ENCODE results near the gene PDGFA. TPM values are rescaled to one million over a fixed set of nuclear protein-coding genes. Genes with fewer than 3 reads are reported as not detected.

Gene PDGFA
- total RNA-seq, 5 donors from 2014 or later (not counting 1 experiment from before 2014, with no cell fraction given), result 0.58 to 0.85 (median 0.74) TPM; not detected in 1

DNA sequence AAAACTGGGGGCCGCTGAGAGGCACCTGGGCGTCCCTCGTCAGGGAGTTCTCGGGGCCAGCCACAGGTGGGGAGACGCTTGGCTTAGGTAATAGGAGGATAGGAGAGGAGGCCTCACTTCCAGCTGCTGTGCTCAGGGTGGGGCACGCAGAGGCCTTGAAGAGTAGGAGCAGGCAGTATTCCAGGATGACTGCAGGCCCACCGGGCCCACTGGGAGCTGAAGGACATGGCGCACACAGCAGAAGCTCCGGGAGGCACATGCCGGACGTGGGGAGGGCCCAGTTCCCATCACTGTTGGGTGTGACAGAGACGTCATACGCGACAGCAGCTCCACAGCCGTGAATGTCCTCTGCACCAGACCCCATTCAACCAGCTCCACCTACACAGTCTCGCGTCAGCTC is 22.0 kb upstream of the PDGFA start:
- CTCF ChIA-PET, result interaction anchor here in 1 of 2 donors (0.6 kb wide), 1 partner anchor 308 kb away, joined by 4 read pairs; no protein-coding TSS in a partner anchor

DNA sequence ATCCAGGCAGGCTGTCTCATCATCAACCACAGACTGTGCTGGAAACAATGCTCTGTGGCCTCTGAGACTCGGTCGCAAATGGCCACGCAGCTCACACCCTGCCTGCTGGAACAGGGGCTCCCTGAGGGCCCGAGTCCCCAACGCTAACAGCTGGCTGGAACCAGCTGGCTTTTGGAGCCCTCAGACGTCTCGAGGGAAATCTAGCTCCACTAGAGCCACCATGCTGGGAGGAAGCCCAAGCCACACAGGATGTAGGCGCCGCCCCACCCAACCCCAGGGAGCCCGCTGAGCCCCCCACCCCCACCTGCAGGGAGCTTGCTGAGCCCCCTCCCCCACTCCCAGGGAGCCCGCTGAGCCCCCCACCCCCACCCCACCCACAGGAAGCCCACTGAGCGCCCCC is 21.4 kb upstream of the PDGFA start:
- Mint-ChIP-seq H3K4me3 (no peak overlapping the region), H3K27ac (no peak overlapping the region), H3K27me3 (peaks cover 0 to 3% of the 10 kb centered on the region in 2 donors), H3K9me3 (peaks cover 0 to 5% (median 3%) of the 10 kb centered on the region in 3 donors), H3K4me1 (no peaks in the 10 kb centered on the region), H3K36me3 (no peaks in the 10 kb centered on the region)
- no peaks in the 10 kb centered on the region for H3K9me3 ChIP-seq
- ATAC-seq (replicated peaks in 1 of 4) (no peak), DNase-seq (no peak)
- ChIA-PET CTCF (no interaction called here), POLR2A (interaction anchor here in 1 of 2 donors (0.5 to 0.7 kb wide), 2 partner anchors 129 to 225 kb away, joined by 4 to 8 read pairs; no protein-coding TSS in a partner anchor)
- no peaks in the 10 kb centered on the region for H3K36me3 ChIP-seq (ENCODE audit: control insufficient read depth in 2 of 2, extremely low read depth in 1 of 2, insufficient read depth in 1 of 2, low read length in 1 of 2)
- H3K4me3 ChIP-seq (ENCODE audit: control insufficient read depth in 1 of 2, extremely low read depth in 1 of 2, low read length in 1 of 2), result no peak overlapping the region
- H3K27me3 ChIP-seq (replicated peaks in 1 of 2; ENCODE audit: control insufficient read depth in 2 of 2, extremely low read depth in 1 of 2, insufficient read depth in 2 of 2, low read length in 1 of 2), result peaks cover 0 to 4% of the 10 kb centered on the region in 2 experiments
- H3K4me1 ChIP-seq (ENCODE audit: control insufficient read depth in 1 of 2, extremely low read depth in 1 of 2, insufficient read depth in 2 of 2, low read length in 2 of 2), result peaks cover 0 to 3% of the 10 kb centered on the region in 2 experiments
- WGBS (ENCODE audit: insufficient coverage), result 87% methylated on average over 5 of the region's 12 CpGs
- H3K27ac ChIP-seq (ENCODE audit: low read length), result no peak overlapping the region

More for the DNA sequence above, 22.0 kb upstream of the PDGFA start:
- Mint-ChIP-seq H3K4me3 (no peak overlapping the region), H3K27me3 (peaks cover 0 to 3% of the 10 kb centered on the region in 2 donors), H3K36me3 (no peaks in the 10 kb centered on the region), H3K27ac (no peak overlapping the region), H3K9me3 (peaks cover 0 to 5% (median 3%) of the 10 kb centered on the region in 3 donors), H3K4me1 (no peaks in the 10 kb centered on the region)
- 97% methylated on average over 14 of the region's 17 CpGs for WGBS (ENCODE audit: insufficient coverage)
- ATAC-seq (replicated peaks in 1 of 4) (no peak), DNase-seq (no peak)
- no peaks in the 10 kb centered on the region for H3K36me3 ChIP-seq (ENCODE audit: control insufficient read depth in 2 of 2, extremely low read depth in 1 of 2, insufficient read depth in 1 of 2, low read length in 1 of 2)
- H3K4me3 ChIP-seq (ENCODE audit: control insufficient read depth in 1 of 2, extremely low read depth in 1 of 2, low read length in 1 of 2), result no peak overlapping the region
- peaks cover 0 to 4% of the 10 kb centered on the region in 2 experiments for H3K27me3 ChIP-seq (replicated peaks in 1 of 2; ENCODE audit: control insufficient read depth in 2 of 2, extremely low read depth in 1 of 2, insufficient read depth in 2 of 2, low read length in 1 of 2)
- no peaks in the 10 kb centered on the region for H3K9me3 ChIP-seq
- POLR2A ChIA-PET, result no interaction called here
- H3K4me1 ChIP-seq (ENCODE audit: control insufficient read depth in 1 of 2, extremely low read depth in 1 of 2, insufficient read depth in 2 of 2, low read length in 2 of 2), result peaks cover 0 to 3% of the 10 kb centered on the region in 2 experiments
- H3K27ac ChIP-seq (ENCODE audit: low read length), result no peak overlapping the region

DNA sequence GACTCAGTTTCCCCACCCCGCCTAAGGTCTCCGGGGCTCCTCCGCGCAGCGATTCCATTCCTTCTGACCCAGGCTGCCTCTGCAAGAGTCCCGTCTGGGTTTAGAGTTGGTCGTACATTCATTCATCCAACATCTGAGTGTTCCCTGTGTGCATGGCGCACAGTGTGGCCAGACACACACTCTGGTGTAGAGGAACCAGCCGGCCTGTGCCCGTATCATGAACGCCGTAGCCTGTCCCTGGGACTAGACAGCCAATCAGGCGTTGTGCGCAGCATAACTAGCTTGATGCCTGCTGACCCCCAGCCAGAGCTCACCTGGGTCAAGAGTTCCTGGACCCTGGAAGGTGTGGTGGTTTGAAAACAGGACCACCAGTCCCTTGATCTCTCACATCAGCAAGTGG is 20.9 kb upstream of the PDGFA start:
- ChIA-PET CTCF (no interaction called here), POLR2A (interaction anchor here in 1 of 2 donors (0.5 to 0.7 kb wide), 2 partner anchors 129 to 225 kb away, joined by 4 to 8 read pairs; no protein-coding TSS in a partner anchor)
- H3K4me1 ChIP-seq (ENCODE audit: control insufficient read depth in 1 of 2, extremely low read depth in 1 of 2, insufficient read depth in 2 of 2, low read length in 2 of 2), result peaks cover 0 to 3% of the 10 kb centered on the region in 2 experiments
- Mint-ChIP-seq H3K4me1 (no peaks in the 10 kb centered on the region), H3K27ac (no peak overlapping the region), H3K4me3 (no peak overlapping the region), H3K9me3 (peaks cover 0 to 5% (median 3%) of the 10 kb centered on the region in 3 donors), H3K27me3 (peaks cover 0 to 3% of the 10 kb centered on the region in 2 donors), H3K36me3 (no peaks in the 10 kb centered on the region)
- ATAC-seq (replicated peaks in 1 of 4) (no peak), DNase-seq (no peak)
- WGBS (ENCODE audit: insufficient coverage), result 99% methylated on average over 7 of the region's 14 CpGs
- no peaks in the 10 kb centered on the region for H3K9me3 ChIP-seq
- H3K27me3 ChIP-seq (replicated peaks in 1 of 2; ENCODE audit: control insufficient read depth in 2 of 2, extremely low read depth in 1 of 2, insufficient read depth in 2 of 2, low read length in 1 of 2), result peaks cover 0 to 4% of the 10 kb centered on the region in 2 experiments
- H3K27ac ChIP-seq (ENCODE audit: low read length), result no peak overlapping the region
- H3K4me3 ChIP-seq (ENCODE audit: control insufficient read depth in 1 of 2, extremely low read depth in 1 of 2, low read length in 1 of 2), result no peak overlapping the region
- no peaks in the 10 kb centered on the region for H3K36me3 ChIP-seq (ENCODE audit: control insufficient read depth in 2 of 2, extremely low read depth in 1 of 2, insufficient read depth in 1 of 2, low read length in 1 of 2)

DNA sequence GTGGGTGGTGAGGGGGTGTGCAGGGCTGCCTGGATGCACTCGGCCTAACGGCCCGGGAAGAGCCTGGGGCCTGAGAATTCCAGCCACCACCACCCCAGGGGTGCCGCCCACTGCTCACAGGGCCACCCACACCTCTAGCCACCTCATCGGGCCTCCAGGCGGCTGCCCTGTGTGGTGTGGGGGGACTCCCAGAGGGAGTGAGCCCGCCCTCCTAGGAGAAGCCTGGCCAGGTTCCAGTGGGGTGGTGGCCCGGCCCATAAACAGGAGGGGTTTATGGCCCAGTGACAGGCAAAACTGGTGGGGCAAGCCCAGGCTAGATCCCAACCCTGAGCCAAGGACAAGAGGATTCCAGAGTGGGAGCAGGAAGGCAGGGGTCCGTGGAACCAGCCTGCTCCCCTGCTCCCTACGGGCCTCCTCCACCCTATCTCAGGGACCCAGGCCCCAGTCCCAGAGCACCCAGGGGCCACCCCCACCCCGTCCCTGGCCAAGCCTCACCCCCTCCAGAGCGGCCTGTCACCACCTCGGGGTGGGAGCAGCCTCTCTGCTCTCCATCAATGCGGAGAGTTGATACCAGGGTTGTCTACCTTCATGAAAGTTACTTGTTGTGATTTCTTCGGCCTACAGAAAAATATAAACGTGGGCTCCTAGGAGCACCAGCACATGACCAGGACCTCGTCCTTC is 20.2 kb upstream of the PDGFA start:
- DNase-seq (no peak), ATAC-seq (replicated peaks in 1 of 4) (no peak)
- H3K4me3 ChIP-seq (ENCODE audit: control insufficient read depth in 1 of 2, extremely low read depth in 1 of 2, low read length in 1 of 2), result no peak overlapping the region
- H3K4me1 ChIP-seq (ENCODE audit: control insufficient read depth in 1 of 2, extremely low read depth in 1 of 2, insufficient read depth in 2 of 2, low read length in 2 of 2), result peaks cover 0 to 3% of the 10 kb centered on the region in 2 experiments
- H3K27ac ChIP-seq (ENCODE audit: low read length), result no peak overlapping the region
- no peaks in the 10 kb centered on the region for H3K36me3 Mint-ChIP-seq
- H3K27ac Mint-ChIP-seq, result no peak overlapping the region
- WGBS (ENCODE audit: insufficient coverage), result 88% methylated on average over 11 of the region's 17 CpGs
- H3K4me3 Mint-ChIP-seq, result no peak overlapping the region
- no peaks in the 10 kb centered on the region for H3K9me3 ChIP-seq
- CTCF ChIA-PET, result no interaction called here
- H3K27me3 Mint-ChIP-seq, result peaks cover 3% of the 10 kb centered on the region in 2 donors
- peaks cover 0 to 4% of the 10 kb centered on the region in 2 experiments for H3K27me3 ChIP-seq (replicated peaks in 1 of 2; ENCODE audit: control insufficient read depth in 2 of 2, extremely low read depth in 1 of 2, insufficient read depth in 2 of 2, low read length in 1 of 2)
- H3K36me3 ChIP-seq (ENCODE audit: control insufficient read depth in 2 of 2, extremely low read depth in 1 of 2, insufficient read depth in 1 of 2, low read length in 1 of 2), result no peaks in the 10 kb centered on the region
- no peaks in the 10 kb centered on the region for H3K9me3 Mint-ChIP-seq
- POLR2A ChIA-PET, result no interaction called here
- no peaks in the 10 kb centered on the region for H3K4me1 Mint-ChIP-seq

DNA sequence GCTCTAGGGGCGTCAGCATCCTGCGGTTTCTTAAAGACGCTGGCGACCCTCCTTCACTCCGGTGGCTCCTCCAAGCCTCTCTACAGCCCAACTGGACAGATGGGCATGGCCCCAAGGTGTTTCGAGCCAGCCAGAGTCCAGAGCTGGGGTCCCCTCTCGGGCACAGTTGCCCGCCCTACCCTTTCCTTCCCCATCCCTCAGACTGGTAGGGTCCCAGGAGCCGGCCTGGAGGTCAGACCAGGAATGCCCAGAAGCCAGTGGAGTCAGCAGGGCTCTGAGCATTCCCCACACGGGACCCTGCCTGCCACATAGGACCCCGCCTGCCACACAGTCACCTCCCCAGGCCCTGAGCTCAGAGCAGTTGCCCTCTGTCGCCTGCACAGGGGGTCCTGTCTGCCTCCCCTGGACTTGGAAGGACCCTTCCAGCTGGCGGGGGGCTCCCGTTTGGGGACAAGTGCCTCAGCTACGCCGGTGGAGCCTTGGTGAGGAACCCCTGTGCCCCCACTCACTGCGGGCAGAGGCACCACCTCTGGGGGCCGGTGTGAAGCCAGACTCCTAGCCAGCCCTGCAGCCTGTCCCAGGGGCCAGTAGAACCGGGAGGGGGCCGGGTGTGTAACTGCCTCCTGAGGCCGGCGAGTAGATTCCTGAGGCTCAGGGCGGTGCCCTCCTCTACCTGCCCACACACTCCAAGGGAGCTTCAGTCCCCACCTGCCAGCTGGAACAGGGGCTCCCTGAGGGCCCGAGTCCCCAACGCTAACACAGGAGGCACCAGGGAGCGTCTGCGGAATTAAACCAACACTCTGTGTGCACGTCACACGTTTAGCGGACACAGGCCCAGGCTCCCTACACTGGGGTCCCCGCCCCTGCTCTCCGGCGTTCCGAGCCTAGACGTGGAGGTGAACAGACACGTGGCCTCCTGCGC is 19.4 kb upstream of the PDGFA start:
- H3K27ac ChIP-seq (ENCODE audit: low read length), result no peak overlapping the region
- ChIA-PET CTCF (no interaction called here), POLR2A (no interaction called here)
- Mint-ChIP-seq H3K4me1 (no peaks in the 10 kb centered on the region), H3K4me3 (no peak overlapping the region), H3K27ac (no peak overlapping the region), H3K27me3 (peaks cover 3 to 4% of the 10 kb centered on the region in 2 donors), H3K36me3 (no peaks in the 10 kb centered on the region), H3K9me3 (no peaks in the 10 kb centered on the region)
- ATAC-seq (replicated peaks in 1 of 4) (no peak), DNase-seq (no peak)
- H3K9me3 ChIP-seq, result no peaks in the 10 kb centered on the region
- no peaks in the 10 kb centered on the region for H3K36me3 ChIP-seq (ENCODE audit: control insufficient read depth in 2 of 2, extremely low read depth in 1 of 2, insufficient read depth in 1 of 2, low read length in 1 of 2)
- no peak overlapping the region for H3K4me3 ChIP-seq (ENCODE audit: control insufficient read depth in 1 of 2, extremely low read depth in 1 of 2, low read length in 1 of 2)
- peaks cover 0 to 4% of the 10 kb centered on the region in 2 experiments for H3K27me3 ChIP-seq (replicated peaks in 1 of 2; ENCODE audit: control insufficient read depth in 2 of 2, extremely low read depth in 1 of 2, insufficient read depth in 2 of 2, low read length in 1 of 2)
- peaks cover 0 to 3% of the 10 kb centered on the region in 2 experiments for H3K4me1 ChIP-seq (ENCODE audit: control insufficient read depth in 1 of 2, extremely low read depth in 1 of 2, insufficient read depth in 2 of 2, low read length in 2 of 2)
- 83% methylated on average over 26 of the region's 37 CpGs for WGBS (ENCODE audit: insufficient coverage)

DNA sequence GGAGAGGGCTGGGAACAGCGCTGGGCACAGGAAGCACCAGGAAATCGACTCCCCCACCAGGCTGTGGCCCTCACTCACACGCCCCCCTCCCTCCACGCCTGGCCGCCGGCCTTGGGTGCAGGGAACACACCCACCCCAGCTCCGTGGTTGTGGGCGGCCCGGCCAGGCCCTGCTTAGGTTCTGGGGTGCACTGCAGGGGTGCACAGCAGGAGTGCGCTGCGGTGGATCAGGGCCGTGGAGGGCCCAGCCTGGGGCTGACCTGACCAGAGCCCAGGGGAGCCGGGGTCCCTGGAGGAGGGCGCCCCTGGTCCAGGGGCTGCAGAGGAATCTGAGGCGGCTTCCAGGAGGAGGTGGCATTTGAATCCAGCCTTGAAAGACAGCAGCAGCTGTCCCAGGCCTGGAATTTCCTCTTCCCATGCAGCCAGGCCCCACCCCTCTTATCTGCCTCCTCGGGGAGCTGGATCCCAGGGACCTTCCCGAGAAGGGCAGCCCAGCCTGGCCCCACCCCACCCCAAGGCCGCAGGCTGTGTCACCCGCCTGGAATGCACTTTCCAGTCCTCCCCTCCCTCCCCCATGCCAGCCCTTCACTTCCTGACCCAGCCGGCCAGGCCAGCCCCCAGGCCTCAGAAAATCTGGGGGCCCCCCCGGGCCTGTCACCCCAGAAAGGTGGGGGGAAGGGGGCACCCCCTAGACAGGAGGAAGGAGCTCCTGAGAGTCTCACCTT is 18.4 kb upstream of the PDGFA start:
- H3K27me3 ChIP-seq (replicated peaks in 1 of 2; ENCODE audit: control insufficient read depth in 2 of 2, extremely low read depth in 1 of 2, insufficient read depth in 2 of 2, low read length in 1 of 2), result peaks cover 0 to 9% of the 10 kb centered on the region in 2 experiments
- no peaks in the 10 kb centered on the region for H3K9me3 ChIP-seq
- ChIA-PET CTCF (no interaction called here), POLR2A (interaction anchor here in 1 of 2 donors (0.6 kb wide), 1 partner anchor 87 kb away, joined by 3 read pairs; no protein-coding TSS in a partner anchor)
- no peak overlapping the region for H3K27ac ChIP-seq (ENCODE audit: low read length)
- ATAC-seq (replicated peaks in 1 of 4) (no peak), DNase-seq (no peak)
- no peak overlapping the region for H3K27ac Mint-ChIP-seq
- H3K36me3 ChIP-seq (ENCODE audit: control insufficient read depth in 2 of 2, extremely low read depth in 1 of 2, insufficient read depth in 1 of 2, low read length in 1 of 2), result no peaks in the 10 kb centered on the region
- H3K36me3 Mint-ChIP-seq, result no peaks in the 10 kb centered on the region
- H3K27me3 Mint-ChIP-seq, result peaks cover 3 to 6% of the 10 kb centered on the region in 2 donors
- H3K4me1 Mint-ChIP-seq, result no peaks in the 10 kb centered on the region
- peaks cover 0 to 3% of the 10 kb centered on the region in 2 experiments for H3K4me1 ChIP-seq (ENCODE audit: control insufficient read depth in 1 of 2, extremely low read depth in 1 of 2, insufficient read depth in 2 of 2, low read length in 2 of 2)
- 75% methylated on average over 5 of the region's 21 CpGs for WGBS (ENCODE audit: insufficient coverage)
- no peak overlapping the region for H3K4me3 ChIP-seq (ENCODE audit: control insufficient read depth in 1 of 2, extremely low read depth in 1 of 2, low read length in 1 of 2)
- no peaks in the 10 kb centered on the region for H3K9me3 Mint-ChIP-seq
- H3K4me3 Mint-ChIP-seq, result no peak overlapping the region
